HEK293 (cell line): ENCODE results near the gene FOXP1.

Source experiments
- GLIS2 ChIP-seq: fragments of 450-650 bp; formaldehyde crosslinking; IDR thresholded peaks from 2 replicates; pipeline ENCODE4 v1.5.1; 2016; ENCODE audit warnings: missing biosample characterization, missing genetic modification characterization
- HIC1 ChIP-seq: fragments of 450-650 bp; formaldehyde crosslinking; IDR thresholded peaks from 2 replicates; pipeline ENCODE4 v1.5.1; 2016; ENCODE audit warnings: missing biosample characterization, missing genetic modification characterization
- HOXC10 ChIP-seq: sonication (generic); formaldehyde crosslinking; IDR thresholded peaks from 2 replicates; pipeline ENCODE4 v1.8.1; 2023; ENCODE audit warnings: mild to moderate bottlenecking, missing genetic modification reagents
- KLF1 ChIP-seq: fragments of 450-650 bp; formaldehyde crosslinking; IDR thresholded peaks from 2 replicates; pipeline ENCODE4 v1.5.1; 2016; ENCODE audit warnings: missing biosample characterization, missing genetic modification characterization
- KLF7 ChIP-seq: fragments of 450-650 bp; formaldehyde crosslinking; IDR thresholded peaks from 2 replicates; pipeline ENCODE4 v1.5.1; 2016; ENCODE audit warnings: missing biosample characterization, missing genetic modification characterization, borderline replicate concordance
- PRDM2 ChIP-seq: fragments of 450-650 bp; formaldehyde crosslinking; IDR thresholded peaks from 2 replicates; pipeline ENCODE4 v1.5.1; 2016; ENCODE audit warnings: missing biosample characterization, missing genetic modification characterization, borderline replicate concordance
- REPIN1 ChIP-seq: fragments of 450-650 bp; formaldehyde crosslinking; IDR thresholded peaks from 2 replicates; pipeline ENCODE4 v1.5.1; 2017; ENCODE audit warnings: missing biosample characterization, missing genetic modification characterization, low read depth
- YY2 ChIP-seq: fragments of 450-650 bp; formaldehyde crosslinking; IDR thresholded peaks from 2 replicates; pipeline ENCODE4 v1.5.1; 2016; ENCODE audit warnings: missing biosample characterization, missing genetic modification characterization
- ZBTB17 ChIP-seq: fragments of 450-650 bp; formaldehyde crosslinking; IDR thresholded peaks from 2 replicates; pipeline ENCODE4 v1.5.1; 2016; ENCODE audit warnings: missing biosample characterization, missing genetic modification characterization
- ZBTB48 ChIP-seq: fragments of 450-650 bp; formaldehyde crosslinking; IDR thresholded peaks from 2 replicates; pipeline ENCODE4 v1.5.1; 2016; ENCODE audit warnings: missing biosample characterization, missing genetic modification characterization
- ZNF18 ChIP-seq: fragments of 450-650 bp; formaldehyde crosslinking; IDR thresholded peaks from 2 replicates; pipeline ENCODE4 v1.5.1; 2016; ENCODE audit warnings: missing biosample characterization, missing genetic modification characterization
- ZNF19 ChIP-seq: fragments of 450-650 bp; formaldehyde crosslinking; IDR thresholded peaks from 2 replicates; pipeline ENCODE4; 2016; ENCODE audit warnings: missing biosample characterization, missing genetic modification characterization, low read depth
- ZNF221 ChIP-seq: fragments of 450-650 bp; formaldehyde crosslinking; IDR thresholded peaks from 2 replicates; pipeline ENCODE4 v1.5.1; 2017; ENCODE audit warnings: missing biosample characterization, missing genetic modification characterization, borderline replicate concordance
- ZNF26 ChIP-seq: fragments of 450-650 bp; formaldehyde crosslinking; IDR thresholded peaks from 2 replicates; pipeline ENCODE4 v1.5.1; 2016; ENCODE audit warnings: missing biosample characterization, missing genetic modification characterization
- ZNF362 ChIP-seq: fragments of 450-650 bp; formaldehyde crosslinking; IDR thresholded peaks from 2 replicates; pipeline ENCODE4 v1.5.1; 2016; ENCODE audit warnings: missing biosample characterization, missing genetic modification characterization
- ZNF394 ChIP-seq: fragments of 450-650 bp; formaldehyde crosslinking; IDR thresholded peaks from 2 replicates; pipeline ENCODE4 v1.5.1; 2016; ENCODE audit warnings: missing biosample characterization, missing genetic modification characterization, mild to moderate bottlenecking, moderate library complexity, borderline replicate concordance
- ZNF404 ChIP-seq: fragments of 450-650 bp; formaldehyde crosslinking; IDR thresholded peaks from 2 replicates; pipeline ENCODE4 v1.5.1; 2017; ENCODE audit warnings: missing biosample characterization, missing genetic modification characterization
- ZNF473 ChIP-seq: fragments of 450-650 bp; formaldehyde crosslinking; IDR thresholded peaks from 2 replicates; pipeline ENCODE4 v1.5.1; 2017; ENCODE audit warnings: missing biosample characterization, missing genetic modification characterization
- ZNF571 ChIP-seq: fragments of 450-650 bp; formaldehyde crosslinking; IDR thresholded peaks from 2 replicates; pipeline ENCODE4 v1.5.0; 2017; ENCODE audit warnings: missing biosample characterization, missing genetic modification characterization
- ZNF626 ChIP-seq: fragments of 450-650 bp; sonication (Bioruptor Pico); formaldehyde crosslinking; IDR thresholded peaks from 2 replicates; pipeline ENCODE4 v1.5.1; 2018; ENCODE audit warnings: missing biosample characterization, missing genetic modification characterization, inconsistent platforms
- ZNF639 ChIP-seq: fragments of 450-650 bp; formaldehyde crosslinking; IDR thresholded peaks from 2 replicates; pipeline ENCODE4 v1.5.1; 2016; ENCODE audit warnings: missing biosample characterization, missing genetic modification characterization
- ZNF692 ChIP-seq: fragments of 450-650 bp; formaldehyde crosslinking; IDR thresholded peaks from 2 replicates; pipeline ENCODE4 v1.5.1; 2016; ENCODE audit warnings: missing biosample characterization, missing genetic modification characterization
- ZNF701 ChIP-seq: fragments of 450-650 bp; formaldehyde crosslinking; IDR thresholded peaks from 2 replicates; pipeline ENCODE4 v1.5.1; 2016; ENCODE audit warnings: missing biosample characterization, missing genetic modification characterization
- ZNF707 ChIP-seq: fragments of 450-650 bp; formaldehyde crosslinking; IDR thresholded peaks from 2 replicates; pipeline ENCODE4 v1.5.1; 2016; ENCODE audit warnings: missing biosample characterization, missing genetic modification characterization
- ZNF768 ChIP-seq: fragments of 450-650 bp; formaldehyde crosslinking; IDR thresholded peaks from 2 replicates; pipeline ENCODE4 v1.5.1; 2018; ENCODE audit warnings: missing biosample characterization, mild to moderate bottlenecking, missing genetic modification characterization

FOXP1 gene

GRCh38 chr3:71584394-71585011 is 975 bp upstream of the FOXP1 start (continued):
- TF ChIP-seq PRDM2 (tag by site-specific recombination) (no peak), ZBTB48 (tag by site-specific recombination) (peak; percentile 69), KLF7 (tag by site-specific recombination) (no peak), ZBTB17 (tag by site-specific recombination) (peak; percentile 80), ZNF626 (tag by site-specific recombination) (no peak), ZNF473 (no peak), YY2 (tag by site-specific recombination) (no peak), ZNF19 (tag by site-specific recombination) (no peak), ZNF404 (no peak), ZNF26 (no peak), KLF1 (tag by site-specific recombination) (no peak), ZNF701 (tag by site-specific recombination) (no peak), ZNF707 (tag by site-specific recombination) (no peak), ZNF639 (tag by site-specific recombination) (no peak), ZNF692 (tag by site-specific recombination) (no peak), ZNF768 (tag by site-specific recombination) (no peak), ZNF221 (tag by site-specific recombination) (no peak), HOXC10 (CRISPR knock-in tag) (no peak), ZNF18 (tag by site-specific recombination) (no peak), ZNF394 (tag by site-specific recombination) (no peak), GLIS2 (tag by site-specific recombination) (peak; percentile 56), ZNF362 (tag by site-specific recombination) (no peak), HIC1 (no peak), REPIN1 (tag by site-specific recombination) (no peak), ZNF571 (no peak)
